IMR-90 (cell line): Measurements from ENCODE around the gene ANXA8. TPM values are rescaled to one million over a fixed set of nuclear protein-coding genes. Genes with fewer than 3 reads are reported as not detected.
"Not testable (repeated sequence)": the region's sequence is repeated elsewhere in the genome, so short reads cannot be mapped to it uniquely, and the experiment has no call there.

Experiments used
- ATAC-seq: fragments of 200-7000 bp; cut with Tn5 transposase; 2 replicates; pipeline ENCODE4 v1.9.1; 2020; ENCODE audit warnings: low read depth, mild to moderate bottlenecking, moderate library complexity
- BruUV-seq: library from RNA; stranded (reverse); fragments of 400-500 nt; replicated peaks from 2 replicates; lab custom pipeline; 2021; lab: Mats Ljungman, UMichigan
- CTCF ChIA-PET: fragments of 300-600 bp; formaldehyde crosslinking; extraction: SDS; loops from one replicate; lab custom pipeline; 2021; ENCODE audit warnings: antibody characterized with exemption; lab: Yijun Ruan, JAX
- POLR2A ChIA-PET: fragments of 300-600 bp; sonication (Branson Sonifier 250); formaldehyde crosslinking; loops from one replicate; lab custom pipeline; 2022; ENCODE audit warnings: antibody characterized with exemption; ENCODE audit not compliant: unreplicated experiment; lab: Charles Lee
- DNase-seq: peaks from one replicate; pipeline ENCODE4 v3.0.0; 2013
- H2AFZ ChIP-seq: replicated peaks from 2 replicates; pipeline ENCODE3; 2013; ENCODE audit warnings: low read length, mild to moderate bottlenecking; ENCODE audit not compliant: poor library complexity
- H2AK5ac ChIP-seq: 2 replicates; pipeline ENCODE4 v1.6.1; 2013; ENCODE audit warnings: low read depth, low read length, inconsistent platforms
- H2AK9ac ChIP-seq: replicated peaks from 2 replicates; pipeline ENCODE3; 2013; ENCODE audit warnings: mild to moderate bottlenecking, low read depth, low read length, moderate library complexity; ENCODE audit not compliant: poor library complexity
- H2BK120ac ChIP-seq: 2 replicates; pipeline ENCODE4 v1.6.1; 2013; ENCODE audit warnings: low read depth, low read length, inconsistent platforms
- H2BK15ac ChIP-seq: 3 replicates; pipeline ENCODE4 v1.6.1; 2013; ENCODE audit warnings: low read depth, low read length, inconsistent platforms
- H2BK20ac ChIP-seq: 2 replicates; pipeline ENCODE4 v1.6.1; 2013; ENCODE audit warnings: low read depth, mild to moderate bottlenecking, inconsistent platforms, low read length, moderate library complexity
- H2BK5ac ChIP-seq: 2 replicates; pipeline ENCODE4 v1.6.1; 2013; ENCODE audit warnings: mild to moderate bottlenecking, low read depth, low read length, inconsistent platforms; ENCODE audit not compliant: poor library complexity, severe bottlenecking
- H3K14ac ChIP-seq: replicated peaks from 2 replicates; pipeline ENCODE4 v1.6.1; 2013; ENCODE audit warnings: low read depth, low read length, inconsistent platforms
- H3K18ac ChIP-seq: 2 replicates; pipeline ENCODE4 v1.6.1; 2013; ENCODE audit warnings: low read depth, low read length, control low read depth
- H3K23ac ChIP-seq: 2 replicates; pipeline ENCODE4 v1.6.1; 2013; ENCODE audit warnings: low read depth, low read length, inconsistent platforms
- H3K27ac ChIP-seq: 2 replicates; pipeline ENCODE4 v1.5.1; 2013; ENCODE audit warnings: mild to moderate bottlenecking, control low read depth, low read length; ENCODE audit not compliant: insufficient read depth
- H3K27me3 ChIP-seq: 2 replicates; pipeline ENCODE4 v1.6.1; 2013; ENCODE audit warnings: low read length; ENCODE audit not compliant: control insufficient read depth, insufficient read depth
- H3K36me3 ChIP-seq: 2 replicates; pipeline ENCODE4 v1.6.1; 2013; ENCODE audit warnings: low read length, mixed read lengths; ENCODE audit not compliant: control insufficient read depth, insufficient read depth
- H3K4ac ChIP-seq: 2 replicates; pipeline ENCODE4 v1.6.1; 2013; ENCODE audit warnings: low read depth, low read length, inconsistent platforms
- H3K4me1 ChIP-seq: 2 replicates; pipeline ENCODE4 v1.6.1; 2013; ENCODE audit warnings: low read length, mixed read lengths; ENCODE audit not compliant: control insufficient read depth, insufficient read depth
- H3K4me2 ChIP-seq: 2 replicates; pipeline ENCODE4 v1.6.1; 2013; ENCODE audit warnings: low read depth, mild to moderate bottlenecking, control low read depth, low read length, moderate library complexity
- H3K4me3 ChIP-seq: 2 replicates; pipeline ENCODE4 v1.5.1; 2013; ENCODE audit warnings: low read depth, mild to moderate bottlenecking, control low read depth, low read length, moderate library complexity; ENCODE audit not compliant: insufficient read depth
- H3K56ac ChIP-seq: 2 replicates; pipeline ENCODE4 v1.6.1; 2013; ENCODE audit warnings: low read length, inconsistent platforms; ENCODE audit not compliant: insufficient read depth; ENCODE audit errors: extremely low read depth
- H3K79me1 ChIP-seq, 2 experiments: 2 replicates each; pipeline ENCODE4 v1.6.1; 2013; ENCODE audit warnings: low read length in 2 of 2, inconsistent platforms in 1 of 2, low read depth in 1 of 2
- H3K9ac ChIP-seq: 2 replicates; pipeline ENCODE4 v1.6.1; 2013; ENCODE audit warnings: low read depth, low read length, control low read depth
- H3K9me1 ChIP-seq: 2 replicates; pipeline ENCODE4 v1.6.1; 2013; ENCODE audit warnings: low read length, inconsistent platforms; ENCODE audit not compliant: insufficient read depth
- H3K9me3 ChIP-seq: 2 replicates; pipeline ENCODE4 v1.6.1; 2013; ENCODE audit warnings: low read length; ENCODE audit not compliant: control insufficient read depth, insufficient read depth
- H4K20me1 ChIP-seq: 2 replicates; pipeline ENCODE4 v1.6.1; 2013; ENCODE audit warnings: low read length, inconsistent platforms; ENCODE audit not compliant: insufficient read depth
- H4K5ac ChIP-seq: 2 replicates; pipeline ENCODE4 v1.6.1; 2013; ENCODE audit warnings: mild to moderate bottlenecking, low read depth, low read length, control low read depth
- H4K8ac ChIP-seq, 2 experiments: 2 replicates each; pipeline ENCODE4 v1.6.1; 2013; ENCODE audit warnings: low read depth in 2 of 2, low read length in 2 of 2, control low read depth in 1 of 2, inconsistent platforms in 1 of 2
- H4K91ac ChIP-seq: 2 replicates; pipeline ENCODE4 v1.6.1; 2013; ENCODE audit warnings: low read depth, low read length, inconsistent platforms; ENCODE audit not compliant: insufficient read depth
- WGBS, 2 experiments: methylation state at CpG; one replicate each; pipeline versions ENCODE4 v1.1.5 to v1.1.7; 2013; ENCODE audit warnings: missing lambda C conversion rate in 2 of 2; ENCODE audit not compliant: insufficient read length in 1 of 2; ENCODE audit errors: extremely low coverage in 2 of 2; 5-methylcytosine and 5-hydroxymethylcytosine counted together
- dilution Hi-C: fragments of 300-500 bp; cut with HindIII; formaldehyde crosslinking; loops from one replicate; pipeline ENCODE4 v1.14.3; 2018; ENCODE audit warnings: low sequenced_read_pairs; ENCODE audit not compliant: unreplicated experiment
- in situ Hi-C: fragments of 300-500 bp; cut with MboI; formaldehyde crosslinking; loops from 3 replicates; pipeline ENCODE4 v1.14.3; 2019; ENCODE audit warnings: low sequenced_read_pairs, inconsistent platforms, mixed read lengths
- intact Hi-C: fragments of 100-400 bp; cut with micrococcal nuclease; formaldehyde crosslinking; loops from 2 replicates; pipeline ENCODE4 v1.10.0; 2022
- polyA plus RNA-seq, 3 experiments: library from polyadenylated mRNA; depleted of rRNA; stranded (reverse); fragments of >200 nt; gene quantifications; 2 replicates each; pipeline ENCODE4 v1.2.3, GENCODE V29; 2012; ENCODE audit warnings: low replicate concordance in 1 of 3
- total RNA-seq: library from RNA; depleted of rRNA; stranded (reverse); fragments of >200 nt; gene quantifications from 2 replicates; pipeline ENCODE4 v1.2.3, GENCODE V29; 2012

Gene ANXA8
- total and polyA plus RNA-seq, 2 of the 4 experiments (the other 2 are of a cell fraction): 0.90 to 1.1 TPM

- H3K56ac ChIP-seq, H3K18ac ChIP-seq, H3K9me3 ChIP-seq, intact Hi-C loops, H3K4me2 ChIP-seq, CTCF ChIA-PET, POLR2A ChIA-PET, H3K9ac ChIP-seq, H3K14ac ChIP-seq, dilution Hi-C loops, H2AK9ac ChIP-seq, H3K79me1 ChIP-seq, H4K20me1 ChIP-seq, H3K4ac ChIP-seq, H3K27ac ChIP-seq, H2AFZ ChIP-seq, H2BK5ac ChIP-seq, DNase-seq, H3K23ac ChIP-seq, ATAC-seq, in situ Hi-C loops, H4K5ac ChIP-seq, H3K36me3 ChIP-seq, H2BK20ac ChIP-seq, H4K91ac ChIP-seq, H3K4me1 ChIP-seq, H3K4me3 ChIP-seq, BruUV-seq, H4K8ac ChIP-seq, H2AK5ac ChIP-seq, H2BK15ac ChIP-seq, H3K9me1 ChIP-seq: not testable (repeated sequence)
- Histone ChIP-seq H3K27me3 (peaks cover 23% of the 10 kb centered on the region; the same call in 1 of the 2 replicates), H2BK120ac (0 out of 2 replicates have a peak overlapping the region, but pooled peaks have one; percentile 8)
- WGBS, 2 experiments: 91% methylated on average over 5 of the region's 9 CpGs; no CpG with 5 or more reads in 1 of the 2 experiments
These were observed 28.4 kb downstream of the ANXA8 start for GRCh38 chr10:47455350-47456078.
